ENCODE measurements around the gene RAB5B. TPM values are rescaled to one million over a fixed set of nuclear protein-coding genes. Genes with fewer than 3 reads are reported as not detected.
"Not testable (repeated sequence)": the region's sequence is repeated elsewhere in the genome, so short reads cannot be mapped to it uniquely, and the experiment has no call there.

Gene RAB5B
- total RNA-seq, 2 donors from 2014 or later: 56.4 to 57.0 TPM

- not testable (repeated sequence) for H3K27me3 Mint-ChIP-seq; ATAC-seq; H3K4me3 Mint-ChIP-seq; H3K36me3 Mint-ChIP-seq (ENCODE audit: low read depth); H3K9me3 ChIP-seq (ENCODE audit: control insufficient read depth, low read length, poor library complexity, severe bottlenecking); DNase-seq; H3K27ac Mint-ChIP-seq
- H3K4me1 Mint-ChIP-seq: peaks cover 18% of the 10 kb centered on the region
These were observed 8.0 kb downstream of the RAB5B start for GRCh38 chr12:55981882-55982281.

- no peak for ATAC-seq
- H3K4me3 Mint-ChIP-seq: no peak overlapping the region
- no peaks in the 10 kb centered on the region for H3K9me3 ChIP-seq (ENCODE audit: control insufficient read depth, low read length, poor library complexity, severe bottlenecking)
- H3K27me3 Mint-ChIP-seq: no peaks in the 10 kb centered on the region
- H3K27ac Mint-ChIP-seq: no peak overlapping the region
- no peaks in the 10 kb centered on the region for H3K36me3 Mint-ChIP-seq (ENCODE audit: low read depth)
- no peak for DNase-seq
- H3K4me1 Mint-ChIP-seq: peaks cover 17% of the 10 kb centered on the region
These were observed 8.6 kb downstream of the RAB5B start for GRCh38 chr12:55982319-55982936.

- H3K4me1 Mint-ChIP-seq: peaks cover 12% of the 10 kb centered on the region
- no peak overlapping the region for H3K4me3 Mint-ChIP-seq
- no peaks in the 10 kb centered on the region for H3K27me3 Mint-ChIP-seq
- no peaks in the 10 kb centered on the region for H3K36me3 Mint-ChIP-seq (ENCODE audit: low read depth)
- ATAC-seq: no peak
- peak overlapping the region; percentile 62 for H3K27ac Mint-ChIP-seq
- H3K9me3 ChIP-seq (ENCODE audit: control insufficient read depth, low read length, poor library complexity, severe bottlenecking): no peaks in the 10 kb centered on the region
- no peak for DNase-seq
These were observed 9.5 kb downstream of the RAB5B start for GRCh38 chr12:55983232-55983842.

- H3K4me3 Mint-ChIP-seq: no peak overlapping the region
- ATAC-seq (no peak), DNase-seq (no peak)
- no peaks in the 10 kb centered on the region for H3K27me3 Mint-ChIP-seq
- H3K9me3 ChIP-seq (ENCODE audit: control insufficient read depth, low read length, poor library complexity, severe bottlenecking): no peaks in the 10 kb centered on the region
- H3K4me1 Mint-ChIP-seq: peaks cover 6% of the 10 kb centered on the region
- no peaks in the 10 kb centered on the region for H3K36me3 Mint-ChIP-seq (ENCODE audit: low read depth)
- peak overlapping the region; percentile 21 for H3K27ac Mint-ChIP-seq
These were observed 11.0 kb downstream of the RAB5B start for GRCh38 chr12:55984861-55985260.

GRCh38 chr12:55985341-55985740, 11.5 kb downstream of the RAB5B start:
- ATAC-seq (no peak), DNase-seq (no peak)
- H3K27me3 Mint-ChIP-seq: no peaks in the 10 kb centered on the region
- H3K9me3 ChIP-seq (ENCODE audit: control insufficient read depth, low read length, poor library complexity, severe bottlenecking): no peaks in the 10 kb centered on the region
- H3K4me1 Mint-ChIP-seq: peaks cover 2% of the 10 kb centered on the region
- peak overlapping the region; percentile 21 for H3K27ac Mint-ChIP-seq
- no peaks in the 10 kb centered on the region for H3K36me3 Mint-ChIP-seq (ENCODE audit: low read depth)
- H3K4me3 Mint-ChIP-seq: no peak overlapping the region

GRCh38 chr12:55985976-55986375, 12.1 kb downstream of the RAB5B start:
- H3K27me3 Mint-ChIP-seq; H3K4me3 Mint-ChIP-seq; ATAC-seq; DNase-seq; H3K4me1 Mint-ChIP-seq; H3K9me3 ChIP-seq (ENCODE audit: control insufficient read depth, low read length, poor library complexity, severe bottlenecking); H3K36me3 Mint-ChIP-seq (ENCODE audit: low read depth): not testable (repeated sequence)
- H3K27ac Mint-ChIP-seq: peak overlapping the region; percentile 21

- H3K4me3 Mint-ChIP-seq: no peak overlapping the region
- DNase-seq (no peak), ATAC-seq (no peak)
- H3K4me1 Mint-ChIP-seq: peaks cover 4% of the 10 kb centered on the region
- no peaks in the 10 kb centered on the region for H3K36me3 Mint-ChIP-seq (ENCODE audit: low read depth)
- no peaks in the 10 kb centered on the region for H3K27me3 Mint-ChIP-seq
- H3K9me3 ChIP-seq (ENCODE audit: control insufficient read depth, low read length, poor library complexity, severe bottlenecking): no peaks in the 10 kb centered on the region
- H3K27ac Mint-ChIP-seq: no peak overlapping the region
These were observed 17.2 kb downstream of the RAB5B start for GRCh38 chr12:55991110-55991509.

- Mint-ChIP-seq H3K36me3 (ENCODE audit: low read depth) (no peaks in the 10 kb centered on the region), H3K4me1 (peaks cover 11% of the 10 kb centered on the region), H3K27ac (peak overlapping the region; percentile 65), H3K4me3 (no peak overlapping the region), H3K27me3 (peaks cover 4% of the 10 kb centered on the region)
- DNase-seq (no peak), ATAC-seq (no peak)
- H3K9me3 ChIP-seq (ENCODE audit: control insufficient read depth, low read length, poor library complexity, severe bottlenecking): no peaks in the 10 kb centered on the region
These were observed 19.5 kb downstream of the RAB5B start for GRCh38 chr12:55993230-55993853.

- H3K27me3 Mint-ChIP-seq: peaks cover 4% of the 10 kb centered on the region
- H3K9me3 ChIP-seq (ENCODE audit: control insufficient read depth, low read length, poor library complexity, severe bottlenecking): no peaks in the 10 kb centered on the region
- H3K4me1 Mint-ChIP-seq: peaks cover 11% of the 10 kb centered on the region
- no peak overlapping the region for H3K4me3 Mint-ChIP-seq
- ATAC-seq: no peak
- H3K27ac Mint-ChIP-seq: peak overlapping the region; percentile 21
- no peak for DNase-seq
- H3K36me3 Mint-ChIP-seq (ENCODE audit: low read depth): no peaks in the 10 kb centered on the region
These were observed 21.5 kb downstream of the RAB5B start for GRCh38 chr12:55995366-55995765.

GRCh38 chr12:55996201-55996714, 22.4 kb downstream of the RAB5B start:
- H3K9me3 ChIP-seq (ENCODE audit: control insufficient read depth, low read length, poor library complexity, severe bottlenecking): no peaks in the 10 kb centered on the region
- H3K4me3 Mint-ChIP-seq: no peak overlapping the region
- ATAC-seq: peak; percentile 86
- no peaks in the 10 kb centered on the region for H3K36me3 Mint-ChIP-seq (ENCODE audit: low read depth)
- H3K27ac Mint-ChIP-seq: peak overlapping the region; percentile 21
- peak; percentile 34 to 51 (median 36) for DNase-seq
- peaks cover 4% of the 10 kb centered on the region for H3K27me3 Mint-ChIP-seq
- H3K4me1 Mint-ChIP-seq: peaks cover 11% of the 10 kb centered on the region

GRCh38 chr12:55996715-55997534, 23.0 kb downstream of the RAB5B start, which contains the start of gene SUOX:
SUOX (plus strand) TSS chr12:55997276; CDS start chr12:56002222, 4,946 bp downstream.
- H3K4me1 Mint-ChIP-seq: peaks cover 11% of the 10 kb centered on the region
- DNase-seq: no peak
- no peaks in the 10 kb centered on the region for H3K9me3 ChIP-seq (ENCODE audit: control insufficient read depth, low read length, poor library complexity, severe bottlenecking)
- no peak within 1 kb of the TSS for H3K4me3 Mint-ChIP-seq
- H3K27ac Mint-ChIP-seq: peak within 1 kb of the TSS; percentile 21
- no peaks in the 10 kb centered on the region for H3K36me3 Mint-ChIP-seq (ENCODE audit: low read depth)
- H3K27me3 Mint-ChIP-seq: peaks cover 4% of the 10 kb centered on the region
- peak; percentile 62 for ATAC-seq

- no peak overlapping the region for H3K27ac Mint-ChIP-seq
- H3K4me1 Mint-ChIP-seq: peaks cover 11% of the 10 kb centered on the region
- no peak for ATAC-seq
These were observed 23.6 kb downstream of the RAB5B start for GRCh38 chr12:55997535-55997859.

GRCh38 chr12:55999522-55999921, 25.6 kb downstream of the RAB5B start:
- H3K4me3 Mint-ChIP-seq; ATAC-seq; H3K4me1 Mint-ChIP-seq; DNase-seq; H3K36me3 Mint-ChIP-seq (ENCODE audit: low read depth); H3K27me3 Mint-ChIP-seq; H3K9me3 ChIP-seq (ENCODE audit: control insufficient read depth, low read length, poor library complexity, severe bottlenecking); H3K27ac Mint-ChIP-seq: not testable (repeated sequence)

More at GRCh38 chr12:55997535-55997859, 23.6 kb downstream of the RAB5B start:
- no peaks in the 10 kb centered on the region for H3K9me3 ChIP-seq (ENCODE audit: control insufficient read depth, low read length, poor library complexity, severe bottlenecking)
- Mint-ChIP-seq H3K36me3 (ENCODE audit: low read depth) (no peaks in the 10 kb centered on the region), H3K27me3 (peaks cover 4% of the 10 kb centered on the region), H3K4me3 (no peak overlapping the region)
- DNase-seq: no peak

Data from T-helper 17 cell (primary cell).